ENCODE results near the gene PTPRM. TPM values are rescaled to one million over a fixed set of nuclear protein-coding genes. Genes with fewer than 3 reads are reported as not detected.

Gene PTPRM
- polyA plus RNA-seq, 1 of the 3 experiments (the other 2 are of a cell fraction): 16.0 TPM

DNA sequence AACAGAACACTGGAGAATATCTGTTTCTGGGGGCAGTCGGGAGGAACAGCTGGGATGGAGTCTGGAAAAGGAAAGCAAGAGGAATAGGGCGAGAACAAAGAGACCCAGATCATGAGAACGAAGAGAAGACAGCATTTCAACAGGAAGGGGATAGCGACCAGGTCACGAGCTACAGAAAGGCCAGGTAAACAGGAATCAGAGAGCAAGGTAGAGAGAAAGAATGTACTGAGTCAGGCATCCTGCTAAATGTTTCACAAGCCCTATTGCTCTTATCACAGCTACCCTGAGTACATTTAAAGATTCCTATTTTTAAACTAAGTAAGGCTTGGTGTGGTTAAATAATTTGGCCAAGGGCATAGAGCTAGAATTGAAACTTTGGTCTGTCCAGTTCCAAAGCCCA is 787.2 kb downstream of the PTPRM start:
- Histone ChIP-seq H3K4me2 (no peak overlapping the region), H3K4me1 (ENCODE audit: control insufficient read depth in 1 of 2, insufficient read depth in 2 of 2, low read depth in 1 of 2, low read length in 1 of 2) (no peaks in the 10 kb centered on the region; a peak in 1 of 4 replicates)
- POLR2A ChIA-PET: no interaction called here

DNA sequence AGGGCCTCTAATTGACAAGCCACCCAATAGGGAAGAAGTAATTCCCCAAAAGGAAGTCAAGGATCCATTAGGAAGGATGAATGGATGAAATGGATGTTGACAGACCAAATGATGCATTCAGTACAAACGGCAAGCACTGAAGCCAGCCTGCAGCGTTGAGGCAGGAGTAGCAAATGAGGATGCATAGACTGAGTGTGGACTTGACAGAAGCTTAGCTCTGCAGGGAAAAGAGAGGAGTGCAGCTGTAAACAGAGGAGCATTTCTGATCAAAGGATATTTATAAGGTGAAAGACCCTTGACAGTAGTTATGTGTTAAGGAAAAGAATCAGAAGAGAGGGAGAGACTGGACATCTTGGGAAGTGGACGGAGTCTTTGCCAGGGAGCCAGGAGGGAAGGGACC is 788.9 kb downstream of the PTPRM start:
- Histone ChIP-seq H4K20me1 (ENCODE audit: insufficient read depth) (no peaks in the 10 kb centered on the region), H3K4me2 (no peak overlapping the region), H3K36me3 (replicated peaks in 1 of 2; ENCODE audit: control insufficient read depth in 1 of 2, insufficient read depth in 2 of 2, low read length in 1 of 2) (no peaks in the 10 kb centered on the region), H3K4me3 (ENCODE audit: low read depth in 2 of 2, low read length in 1 of 2) (no peak overlapping the region), H3K4me1 (ENCODE audit: control insufficient read depth in 1 of 2, insufficient read depth in 2 of 2, low read depth in 1 of 2, low read length in 1 of 2) (no peaks in the 10 kb centered on the region; a peak in 1 of 4 replicates), H3K27me3 (ENCODE audit: insufficient read depth) (no peaks in the 10 kb centered on the region), H3K9me2 (no peaks in the 10 kb centered on the region), H3K9me3 (no peaks in the 10 kb centered on the region), H2AFZ (ENCODE audit: low read depth) (no peak overlapping the region), H3F3A (replicated peaks; ENCODE audit: insufficient read depth) (no peaks in the 10 kb centered on the region), H3K9ac (no peak overlapping the region), H3K27ac (ENCODE audit: low read depth in 2 of 2, low read length in 1 of 2) (no peak overlapping the region), H3K79me2 (ENCODE audit: insufficient read depth) (no peaks in the 10 kb centered on the region)
- TF ChIP-seq JUND (IDR thresholded peaks at IDR 0.05): no peak
- no peak for TF ChIP-seq SIN3A (IDR thresholded peaks at IDR 0.05; ENCODE audit: borderline replicate concordance, low read depth, low read length)
- ChIA-PET POLR2A (no interaction called here), CTCF (no interaction called here)
- WGBS (ENCODE audit: low lambda C conversion rate): 72% methylated on average over 3 of the region's 3 CpGs
- no peak for DNase-seq

More for the DNA sequence above, 787.2 kb downstream of the PTPRM start:
- H4K20me1 ChIP-seq (ENCODE audit: insufficient read depth): no peaks in the 10 kb centered on the region
- no peak overlapping the region for H2AFZ ChIP-seq (ENCODE audit: low read depth)
- H3K27me3 ChIP-seq (ENCODE audit: insufficient read depth): no peaks in the 10 kb centered on the region
- H3K79me2 ChIP-seq (ENCODE audit: insufficient read depth): no peaks in the 10 kb centered on the region
- H3K36me3 ChIP-seq (replicated peaks in 1 of 2; ENCODE audit: control insufficient read depth in 1 of 2, insufficient read depth in 2 of 2, low read length in 1 of 2): no peaks in the 10 kb centered on the region
- H3K27ac ChIP-seq (ENCODE audit: low read depth in 2 of 2, low read length in 1 of 2): no peak overlapping the region
- CTCF ChIA-PET: interaction anchor here (1.3 kb wide), 1 partner anchor 8 kb away, joined by 5 read pairs; no protein-coding TSS in a partner anchor
- H3K9me3 ChIP-seq: no peaks in the 10 kb centered on the region
- H3K9me2 ChIP-seq: no peaks in the 10 kb centered on the region
- WGBS (ENCODE audit: low lambda C conversion rate): 50% methylated on average over 5 of the region's 5 CpGs
- no peak overlapping the region for H3K9ac ChIP-seq
- no peaks in the 10 kb centered on the region for H3F3A ChIP-seq (replicated peaks; ENCODE audit: insufficient read depth)
- DNase-seq: no peak
- TF ChIP-seq MXI1 (IDR thresholded peaks at IDR 0.05; ENCODE audit: low read depth, low read length): no peak
- TF ChIP-seq, protein P1, sequence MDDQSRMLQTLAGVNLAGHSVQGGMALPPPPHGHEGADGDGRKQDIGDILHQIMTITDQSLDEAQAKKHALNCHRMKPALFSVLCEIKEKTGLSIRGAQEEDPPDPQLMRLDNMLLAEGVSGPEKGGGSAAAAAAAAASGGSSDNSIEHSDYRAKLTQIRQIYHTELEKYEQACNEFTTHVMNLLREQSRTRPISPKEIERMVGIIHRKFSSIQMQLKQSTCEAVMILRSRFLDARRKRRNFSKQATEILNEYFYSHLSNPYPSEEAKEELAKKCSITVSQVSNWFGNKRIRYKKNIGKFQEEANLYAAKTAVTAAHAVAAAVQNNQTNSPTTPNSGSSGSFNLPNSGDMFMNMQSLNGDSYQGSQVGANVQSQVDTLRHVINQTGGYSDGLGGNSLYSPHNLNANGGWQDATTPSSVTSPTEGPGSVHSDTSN (IDR thresholded peaks at IDR 0.05): no peak
- TF ChIP-seq, protein P2, sequence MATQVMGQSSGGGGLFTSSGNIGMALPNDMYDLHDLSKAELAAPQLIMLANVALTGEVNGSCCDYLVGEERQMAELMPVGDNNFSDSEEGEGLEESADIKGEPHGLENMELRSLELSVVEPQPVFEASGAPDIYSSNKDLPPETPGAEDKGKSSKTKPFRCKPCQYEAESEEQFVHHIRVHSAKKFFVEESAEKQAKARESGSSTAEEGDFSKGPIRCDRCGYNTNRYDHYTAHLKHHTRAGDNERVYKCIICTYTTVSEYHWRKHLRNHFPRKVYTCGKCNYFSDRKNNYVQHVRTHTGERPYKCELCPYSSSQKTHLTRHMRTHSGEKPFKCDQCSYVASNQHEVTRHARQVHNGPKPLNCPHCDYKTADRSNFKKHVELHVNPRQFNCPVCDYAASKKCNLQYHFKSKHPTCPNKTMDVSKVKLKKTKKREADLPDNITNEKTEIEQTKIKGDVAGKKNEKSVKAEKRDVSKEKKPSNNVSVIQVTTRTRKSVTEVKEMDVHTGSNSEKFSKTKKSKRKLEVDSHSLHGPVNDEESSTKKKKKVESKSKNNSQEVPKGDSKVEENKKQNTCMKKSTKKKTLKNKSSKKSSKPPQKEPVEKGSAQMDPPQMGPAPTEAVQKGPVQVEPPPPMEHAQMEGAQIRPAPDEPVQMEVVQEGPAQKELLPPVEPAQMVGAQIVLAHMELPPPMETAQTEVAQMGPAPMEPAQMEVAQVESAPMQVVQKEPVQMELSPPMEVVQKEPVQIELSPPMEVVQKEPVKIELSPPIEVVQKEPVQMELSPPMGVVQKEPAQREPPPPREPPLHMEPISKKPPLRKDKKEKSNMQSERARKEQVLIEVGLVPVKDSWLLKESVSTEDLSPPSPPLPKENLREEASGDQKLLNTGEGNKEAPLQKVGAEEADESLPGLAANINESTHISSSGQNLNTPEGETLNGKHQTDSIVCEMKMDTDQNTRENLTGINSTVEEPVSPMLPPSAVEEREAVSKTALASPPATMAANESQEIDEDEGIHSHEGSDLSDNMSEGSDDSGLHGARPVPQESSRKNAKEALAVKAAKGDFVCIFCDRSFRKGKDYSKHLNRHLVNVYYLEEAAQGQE (IDR thresholded peaks at IDR 0.05; ENCODE audit: low read depth, low read length): no peak
- TF ChIP-seq, protein P3, sequence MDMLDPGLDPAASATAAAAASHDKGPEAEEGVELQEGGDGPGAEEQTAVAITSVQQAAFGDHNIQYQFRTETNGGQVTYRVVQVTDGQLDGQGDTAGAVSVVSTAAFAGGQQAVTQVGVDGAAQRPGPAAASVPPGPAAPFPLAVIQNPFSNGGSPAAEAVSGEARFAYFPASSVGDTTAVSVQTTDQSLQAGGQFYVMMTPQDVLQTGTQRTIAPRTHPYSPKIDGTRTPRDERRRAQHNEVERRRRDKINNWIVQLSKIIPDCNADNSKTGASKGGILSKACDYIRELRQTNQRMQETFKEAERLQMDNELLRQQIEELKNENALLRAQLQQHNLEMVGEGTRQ (IDR thresholded peaks at IDR 0.05; ENCODE audit: borderline replicate concordance, low read depth, low read length): no peak
- TF ChIP-seq FOXJ3 (CRISPR knock-in tag; IDR thresholded peaks at IDR 0.05): no peak
- TF ChIP-seq RXRA (IDR thresholded peaks at IDR 0.05; ENCODE audit: borderline replicate concordance, low read depth): no peak
- TF ChIP-seq NRF1 (IDR thresholded peaks at IDR 0.05; ENCODE audit: low read depth, low read length): no peak
- no peak for TF ChIP-seq EZH2phosphoT487 (IDR thresholded peaks at IDR 0.05; ENCODE audit: borderline replicate concordance, low read depth)
- no peak for TF ChIP-seq FOSL2 (IDR thresholded peaks at IDR 0.05; ENCODE audit: borderline replicate concordance, low read depth)
- no peak for TF ChIP-seq POLR2AphosphoS5 (IDR thresholded peaks at IDR 0.05; ENCODE audit: low read depth, low read length)
- TF ChIP-seq, protein P4, sequence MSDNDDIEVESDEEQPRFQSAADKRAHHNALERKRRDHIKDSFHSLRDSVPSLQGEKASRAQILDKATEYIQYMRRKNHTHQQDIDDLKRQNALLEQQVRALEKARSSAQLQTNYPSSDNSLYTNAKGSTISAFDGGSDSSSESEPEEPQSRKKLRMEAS (IDR thresholded peaks at IDR 0.05; ENCODE audit: low read depth): no peak
- no peak overlapping the region for H3K4me3 ChIP-seq (ENCODE audit: low read depth in 2 of 2, low read length in 1 of 2)
